Testis (tissue), 2 donors: Measurements from ENCODE around the gene TMEM150B.

Experiments
- POLR2A ChIP-seq: fragments of 450-650 bp; IDR thresholded peaks from one replicate; pipeline ENCODE4 v1.6.1; 2017; ENCODE audit warnings: antibody characterized with exemption, mild to moderate bottlenecking, moderate library complexity
- TF ChIP-seq, protein P1 (sequence below), 3 experiments: fragments of 450-650 bp in 2 of 3; fragments of 200-600 bp in 1 of 3; sonication (generic) in 1 of 3; IDR thresholded peaks; one replicate each; pipeline ENCODE4 v1.5.1; 2016 to 2019; ENCODE audit warnings: antibody characterized with exemption in 3 of 3, mild to moderate bottlenecking in 2 of 3, moderate library complexity in 1 of 3

DNA sequence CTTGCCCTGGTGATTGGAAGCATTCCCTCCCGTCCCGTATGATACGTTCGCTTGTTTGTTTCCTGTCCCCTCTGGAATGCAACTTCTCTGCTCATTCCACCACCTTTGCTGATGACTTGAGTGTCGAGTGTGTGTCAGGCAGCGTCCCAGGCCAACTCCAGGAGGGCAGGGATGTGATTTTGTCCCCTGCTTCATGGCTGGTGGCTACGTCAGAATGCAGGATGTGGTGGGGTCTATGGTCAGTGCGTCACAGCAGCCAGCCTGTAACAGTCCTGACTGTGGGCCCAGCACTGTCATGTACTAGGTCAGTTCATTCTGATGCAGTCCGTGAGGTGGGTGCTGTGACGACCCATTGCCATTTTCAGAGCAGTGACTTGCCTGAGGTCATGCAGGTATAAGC is 25.1 kb downstream of the TMEM150B start:
- TF ChIP-seq, protein P1, sequence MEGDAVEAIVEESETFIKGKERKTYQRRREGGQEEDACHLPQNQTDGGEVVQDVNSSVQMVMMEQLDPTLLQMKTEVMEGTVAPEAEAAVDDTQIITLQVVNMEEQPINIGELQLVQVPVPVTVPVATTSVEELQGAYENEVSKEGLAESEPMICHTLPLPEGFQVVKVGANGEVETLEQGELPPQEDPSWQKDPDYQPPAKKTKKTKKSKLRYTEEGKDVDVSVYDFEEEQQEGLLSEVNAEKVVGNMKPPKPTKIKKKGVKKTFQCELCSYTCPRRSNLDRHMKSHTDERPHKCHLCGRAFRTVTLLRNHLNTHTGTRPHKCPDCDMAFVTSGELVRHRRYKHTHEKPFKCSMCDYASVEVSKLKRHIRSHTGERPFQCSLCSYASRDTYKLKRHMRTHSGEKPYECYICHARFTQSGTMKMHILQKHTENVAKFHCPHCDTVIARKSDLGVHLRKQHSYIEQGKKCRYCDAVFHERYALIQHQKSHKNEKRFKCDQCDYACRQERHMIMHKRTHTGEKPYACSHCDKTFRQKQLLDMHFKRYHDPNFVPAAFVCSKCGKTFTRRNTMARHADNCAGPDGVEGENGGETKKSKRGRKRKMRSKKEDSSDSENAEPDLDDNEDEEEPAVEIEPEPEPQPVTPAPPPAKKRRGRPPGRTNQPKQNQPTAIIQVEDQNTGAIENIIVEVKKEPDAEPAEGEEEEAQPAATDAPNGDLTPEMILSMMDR (IDR thresholded peaks at IDR 0.05) = no peak
- TF ChIP-seq POLR2A = no peak
